H9 (cell line): Measurements from ENCODE around the gene GPR52. TPM values are rescaled to one million over a fixed set of nuclear protein-coding genes. Genes with fewer than 3 reads are reported as not detected.

Experiments
- DNase-seq: peaks from one replicate; pipeline ENCODE4 v3.0.0-alpha.2; 2017
- H2AFZ ChIP-seq: one replicate; pipeline ENCODE4 v1.6.1; 2013; ENCODE audit warnings: mild to moderate bottlenecking, low read length, control low read depth, moderate library complexity
- H2AK5ac ChIP-seq: 2 replicates; pipeline ENCODE4 v1.6.1; 2013; ENCODE audit warnings: low read length, control low read depth, mixed read lengths; ENCODE audit not compliant: insufficient read length
- H2BK120ac ChIP-seq: one replicate; pipeline ENCODE4 v1.6.1; 2013; ENCODE audit warnings: low read depth, mild to moderate bottlenecking, low read length, control low read depth, inconsistent platforms; ENCODE audit not compliant: poor library complexity, severe bottlenecking
- H2BK12ac ChIP-seq: 2 replicates; pipeline ENCODE4 v1.6.1; 2013; ENCODE audit warnings: low read length, control low read depth, mixed read lengths, low read depth; ENCODE audit not compliant: insufficient read length
- H2BK15ac ChIP-seq: 2 replicates; pipeline ENCODE4 v1.6.1; 2013; ENCODE audit warnings: low read depth, low read length, control low read depth
- H2BK20ac ChIP-seq: one replicate; pipeline ENCODE4 v1.6.1; 2013; ENCODE audit warnings: low read depth, mild to moderate bottlenecking, low read length, control low read depth, inconsistent platforms; ENCODE audit not compliant: poor library complexity, severe bottlenecking
- H2BK5ac ChIP-seq: 2 replicates; pipeline ENCODE4 v1.6.1; 2013; ENCODE audit warnings: low read length, control low read depth, mixed read lengths; ENCODE audit not compliant: insufficient read length
- H3K14ac ChIP-seq: 2 replicates; pipeline ENCODE4 v1.6.1; 2013; ENCODE audit warnings: low read length, control low read depth; ENCODE audit not compliant: insufficient read depth
- H3K18ac ChIP-seq: 2 replicates; pipeline ENCODE4 v1.6.1; 2013; ENCODE audit warnings: low read depth, mild to moderate bottlenecking, mixed read lengths, low read length, control low read depth; ENCODE audit not compliant: insufficient read length
- H3K23ac ChIP-seq: 2 replicates; pipeline ENCODE4 v1.6.1; 2013; ENCODE audit warnings: low read length, control low read depth, mixed read lengths, low read depth; ENCODE audit not compliant: insufficient read length
- H3K23me2 ChIP-seq: 2 replicates; pipeline ENCODE4 v1.6.1; 2013; ENCODE audit warnings: low read depth, mild to moderate bottlenecking, mixed read lengths, low read length, control low read depth; ENCODE audit not compliant: insufficient read length, poor library complexity, severe bottlenecking
- H3K27ac ChIP-seq: 2 replicates; pipeline ENCODE4 v1.5.1; 2013; ENCODE audit warnings: low read length, control low read depth, mixed read lengths, low read depth; ENCODE audit not compliant: insufficient read length
- H3K27me3 ChIP-seq: 2 replicates; pipeline ENCODE4 v1.6.1; 2013; ENCODE audit warnings: low read length, control low read depth, inconsistent platforms; ENCODE audit not compliant: insufficient read depth
- H3K4ac ChIP-seq: 2 replicates; pipeline ENCODE4 v1.6.1; 2013; ENCODE audit warnings: low read depth, mild to moderate bottlenecking, control low read depth, inconsistent platforms, low read length, moderate library complexity
- H3K4me1 ChIP-seq: 2 replicates; pipeline ENCODE4 v1.6.1; 2013; ENCODE audit warnings: low read length, control low read depth, inconsistent platforms; ENCODE audit not compliant: insufficient read depth
- H3K4me2 ChIP-seq: 2 replicates; pipeline ENCODE4 v1.6.1; 2013; ENCODE audit warnings: low read length, control low read depth, mixed read lengths; ENCODE audit not compliant: insufficient read length, insufficient read depth
- H3K56ac ChIP-seq: 2 replicates; pipeline ENCODE4 v1.6.1; 2013; ENCODE audit warnings: low read depth, mild to moderate bottlenecking, mixed read lengths, low read length, control low read depth; ENCODE audit not compliant: insufficient read length
- H3K79me1 ChIP-seq: 2 replicates; pipeline ENCODE4 v1.6.1; 2013; ENCODE audit warnings: low read depth, mild to moderate bottlenecking, moderate library complexity, low read length, control low read depth, inconsistent platforms; ENCODE audit not compliant: insufficient read depth, poor library complexity, severe bottlenecking
- H3K79me2 ChIP-seq: 2 replicates; pipeline ENCODE4 v1.6.1; 2013; ENCODE audit warnings: low read length, control low read depth, inconsistent platforms; ENCODE audit not compliant: insufficient read depth
- H3K9ac ChIP-seq: 2 replicates; pipeline ENCODE4 v1.6.1; 2013; ENCODE audit warnings: low read length, control low read depth, mixed read lengths; ENCODE audit not compliant: insufficient read length; ENCODE audit errors: extremely low read depth
- H3K9me3 ChIP-seq: one replicate; pipeline ENCODE4 v1.6.1; 2013; ENCODE audit warnings: low read depth, low read length, inconsistent platforms; ENCODE audit not compliant: control insufficient read depth
- H3T11ph ChIP-seq: one replicate; pipeline ENCODE4 v1.6.1; 2013; ENCODE audit warnings: mild to moderate bottlenecking, low read length, control low read depth, inconsistent platforms
- H4K20me1 ChIP-seq: one replicate; pipeline ENCODE4 v1.6.1; 2013; ENCODE audit not compliant: control insufficient read depth, insufficient read length, insufficient read depth
- H4K5ac ChIP-seq: 2 replicates; pipeline ENCODE4 v1.6.1; 2013; ENCODE audit warnings: low read depth, mild to moderate bottlenecking, mixed read lengths, low read length, control low read depth; ENCODE audit not compliant: insufficient read length
- H4K8ac ChIP-seq: replicated peaks from 2 replicates; pipeline ENCODE4 v1.6.1; 2013; ENCODE audit warnings: low read length, control low read depth, mixed read lengths, low read depth; ENCODE audit not compliant: insufficient read length
- H4K91ac ChIP-seq: 2 replicates; pipeline ENCODE4 v1.6.1; 2013; ENCODE audit warnings: low read depth, mild to moderate bottlenecking, moderate library complexity, mixed read lengths, low read length, control low read depth; ENCODE audit not compliant: insufficient read length
- H3K27ac Mint-ChIP-seq, 3 experiments: 2 replicates in 2 of 3; 3 replicates in 1 of 3; pipeline ENCODE4 v1.8.0; 2020 to 2021; ENCODE audit warnings: mixed read lengths in 3 of 3, mild to moderate bottlenecking in 1 of 3, moderate library complexity in 1 of 3
- H3K27me3 Mint-ChIP-seq: 2 replicates; pipeline ENCODE4 v1.8.0; 2021; ENCODE audit warnings: low read depth, mild to moderate bottlenecking, moderate library complexity, mixed read lengths
- H3K36me3 Mint-ChIP-seq, 3 experiments: 2 replicates in 2 of 3; 3 replicates in 1 of 3; pipeline ENCODE4 v1.8.0; 2020 to 2021; ENCODE audit warnings: low read depth in 3 of 3, mixed read lengths in 3 of 3; ENCODE audit not compliant: insufficient read depth in 1 of 3
- H3K4me1 Mint-ChIP-seq, 2 experiments: 2 replicates each; pipeline ENCODE4 v1.8.0; 2020; ENCODE audit warnings: mixed read lengths in 2 of 2
- H3K4me3 Mint-ChIP-seq, 2 experiments: 2 replicates in 1 of 2; 3 replicates in 1 of 2; pipeline ENCODE4 v1.8.0; 2020 to 2021; ENCODE audit warnings: mild to moderate bottlenecking in 2 of 2, mixed read lengths in 2 of 2, moderate library complexity in 1 of 2
- H3K9me3 Mint-ChIP-seq, 2 experiments: 2 replicates in 1 of 2; 3 replicates in 1 of 2; pipeline ENCODE4 v1.8.0; 2020; ENCODE audit warnings: mild to moderate bottlenecking in 2 of 2, mixed read lengths in 2 of 2, moderate library complexity in 1 of 2
- CTCF ChIP-seq: fragments of 200-600 bp; sonication (generic); conservative IDR thresholded peaks from 3 replicates; pipeline ENCODE4 v1.8.0; 2021; ENCODE audit warnings: antibody characterized with exemption, mild to moderate bottlenecking
- WGBS: extraction: QIAGEN DNeasy Blood & Tissue Kit; methylation state at CpG from one replicate; pipeline ENCODE4 v1.1.7; 2013; ENCODE audit warnings: missing lambda C conversion rate, low lambda C conversion rate, mixed read lengths; ENCODE audit not compliant: insufficient read length; ENCODE audit errors: extremely low coverage; 5-methylcytosine and 5-hydroxymethylcytosine counted together
- total RNA-seq: library from RNA; stranded (reverse); gene quantifications from 2 replicates; pipeline ENCODE4 v1.2.1, GENCODE V29; 2021

GPR52 gene
- total RNA-seq, 1 experiment from 2014 or later = 0.28 TPM

GRCh38 chr1:174401075-174401474 lies 46.7 kb upstream of the GPR52 start:
- no peak overlapping the region for H2BK120ac ChIP-seq

More at GRCh38 chr1:174401075-174401474, 46.7 kb upstream of the GPR52 start:
- H3K23ac ChIP-seq = no peak overlapping the region
- H2BK15ac ChIP-seq = no peak overlapping the region
- H3K36me3 Mint-ChIP-seq = no peaks in the 10 kb centered on the region
- no peak overlapping the region for H2AFZ ChIP-seq
- H3K56ac ChIP-seq = no peak overlapping the region
- no peak overlapping the region for H3K9ac ChIP-seq
- H3K4ac ChIP-seq = no peak overlapping the region
- H2BK5ac ChIP-seq = no peak overlapping the region
- H2AK5ac ChIP-seq = no peak overlapping the region
- no peaks in the 10 kb centered on the region for H3K9me3 Mint-ChIP-seq
- H3K27ac ChIP-seq = no peak overlapping the region
- no peaks in the 10 kb centered on the region for H3K79me2 ChIP-seq
- H4K5ac ChIP-seq = no peak overlapping the region
- H3K27ac Mint-ChIP-seq = no peak overlapping the region
- no CpG with 5 or more reads among the region's 4 CpGs for WGBS
- H3K4me2 ChIP-seq = no peak overlapping the region
- H3K79me1 ChIP-seq = no peaks in the 10 kb centered on the region
- H4K91ac ChIP-seq = no peak overlapping the region
- H3K23me2 ChIP-seq = no peaks in the 10 kb centered on the region
- H3T11ph ChIP-seq = no peak overlapping the region
- H2BK20ac ChIP-seq = no peak overlapping the region
- H3K4me1 ChIP-seq = no peaks in the 10 kb centered on the region
- no peak overlapping the region for H3K14ac ChIP-seq
- H2BK12ac ChIP-seq = no peak overlapping the region
- DNase-seq = no peak
- no peaks in the 10 kb centered on the region for H3K9me3 ChIP-seq
- no peaks in the 10 kb centered on the region for H3K4me1 Mint-ChIP-seq
- no peak overlapping the region for H4K8ac ChIP-seq
- H3K4me3 Mint-ChIP-seq = no peak overlapping the region
- no peak for TF ChIP-seq CTCF
- no peaks in the 10 kb centered on the region for H3K27me3 ChIP-seq
- H4K20me1 ChIP-seq = no peaks in the 10 kb centered on the region
- H3K18ac ChIP-seq = no peak overlapping the region
- no peaks in the 10 kb centered on the region for H3K27me3 Mint-ChIP-seq
